Neural progenitor cell (in vitro differentiated cells): ENCODE data around the gene DUS3L. TPM values are rescaled to one million over a fixed set of nuclear protein-coding genes. Genes with fewer than 3 reads are reported as not detected.

Source experiments
- DNase-seq: peaks from one replicate; pipeline ENCODE4 v3.0.0-alpha.2; 2016; ENCODE audit warnings: low spot score
- H2AFZ ChIP-seq: fragments of 200-600 bp; sonication (generic); replicated peaks from 2 replicates; pipeline ENCODE4 v1.6.1; 2016; ENCODE audit warnings: antibody characterized with exemption
- H3F3A ChIP-seq: fragments of 200-600 bp; sonication (generic); 2 replicates; pipeline ENCODE4 v1.6.1; 2016; ENCODE audit warnings: antibody characterized with exemption, low read depth
- H3K27ac ChIP-seq: fragments of 200-600 bp; sonication (generic); 2 replicates; pipeline ENCODE4 v1.5.1; 2016; ENCODE audit warnings: mild to moderate bottlenecking
- H3K27me3 ChIP-seq: fragments of 200-600 bp; sonication (generic); 2 replicates; pipeline ENCODE4 v1.6.1; 2016; ENCODE audit warnings: mild to moderate bottlenecking, moderate library complexity
- H3K36me3 ChIP-seq: fragments of 200-600 bp; sonication (generic); 2 replicates; pipeline ENCODE4 v1.5.1; 2016
- H3K4me1 ChIP-seq: fragments of 200-600 bp; sonication (generic); 2 replicates; pipeline ENCODE4 v1.6.1; 2016; ENCODE audit warnings: mixed run types
- H3K4me2 ChIP-seq: fragments of 200-600 bp; sonication (generic); 2 replicates; pipeline ENCODE4 v1.6.1; 2016
- H3K4me3 ChIP-seq: fragments of 200-600 bp; sonication (generic); 2 replicates; pipeline ENCODE4 v1.5.1; 2016
- H3K79me2 ChIP-seq: fragments of 200-600 bp; sonication (generic); 2 replicates; pipeline ENCODE4 v1.6.1; 2016; ENCODE audit warnings: low read depth
- H3K9ac ChIP-seq: fragments of 200-600 bp; sonication (generic); 2 replicates; pipeline ENCODE4 v1.6.1; 2016
- H3K9me3 ChIP-seq: fragments of 200-600 bp; sonication (generic); 2 replicates; pipeline ENCODE4 v1.5.1; 2016; ENCODE audit warnings: low read depth
- H4K20me1 ChIP-seq: fragments of 200-600 bp; sonication (generic); 2 replicates; pipeline ENCODE4 v1.6.1; 2016; ENCODE audit warnings: low read depth
- H3K27ac Mint-ChIP-seq: 3 replicates; pipeline ENCODE4 v1.8.0; 2021; ENCODE audit warnings: mixed read lengths
- H3K27me3 Mint-ChIP-seq: 2 replicates; pipeline ENCODE4 v1.8.0; 2022; ENCODE audit warnings: low read depth, mild to moderate bottlenecking, inconsistent platforms, moderate library complexity, mixed read lengths; ENCODE audit not compliant: insufficient read depth
- H3K36me3 Mint-ChIP-seq: 3 replicates; pipeline ENCODE4 v1.8.0; 2021; ENCODE audit warnings: mixed read lengths
- H3K4me1 Mint-ChIP-seq: 3 replicates; pipeline ENCODE4 v1.8.0; 2021; ENCODE audit warnings: mixed read lengths
- H3K4me3 Mint-ChIP-seq: 3 replicates; pipeline ENCODE4 v1.8.0; 2021; ENCODE audit warnings: mild to moderate bottlenecking, moderate library complexity, mixed read lengths
- H3K9me3 Mint-ChIP-seq: 3 replicates; pipeline ENCODE4 v1.8.0; 2020; ENCODE audit warnings: mixed read lengths
- CTCF ChIP-seq: fragments of 200-600 bp; sonication (generic); IDR thresholded peaks from 2 replicates; pipeline ENCODE4 v1.5.1; 2017; ENCODE audit warnings: antibody characterized with exemption, mild to moderate bottlenecking
- EZH2 ChIP-seq: fragments of 200-600 bp; sonication (generic); IDR thresholded peaks from 2 replicates; pipeline ENCODE4 v1.6.1; 2017; ENCODE audit warnings: antibody characterized with exemption, mild to moderate bottlenecking, moderate library complexity
- EZH2phosphoT487 ChIP-seq: fragments of 200-600 bp; sonication (generic); IDR thresholded peaks from 2 replicates; pipeline ENCODE4 v1.6.1; 2017; ENCODE audit warnings: antibody characterized with exemption
- total RNA-seq: library from RNA; depleted of rRNA; stranded (reverse); fragments of >200 nt; gene quantifications from 2 replicates; pipeline ENCODE4 v1.2.3, GENCODE V29; 2015; ENCODE audit warnings: low replicate concordance

The DUS3L gene
- total RNA-seq, 1 donor from 2014 or later = 20.7 TPM

GRCh38 chr19:5838353-5839064, 47.5 kb upstream of the DUS3L start:
- H3K27ac Mint-ChIP-seq = no peak overlapping the region
- no peaks in the 10 kb centered on the region for H3K4me1 Mint-ChIP-seq

GRCh38 chr19:5837761-5838352, 46.9 kb upstream of the DUS3L start:
- peaks cover 19% of the 10 kb centered on the region for H3K27me3 ChIP-seq
- H3K4me3 ChIP-seq = no peak overlapping the region
- peaks cover 5% of the 10 kb centered on the region for H3K27me3 Mint-ChIP-seq
- no peak overlapping the region for H3K27ac ChIP-seq
- no peaks in the 10 kb centered on the region for H3K9me3 Mint-ChIP-seq
- no peak overlapping the region for H3K27ac Mint-ChIP-seq
- H2AFZ ChIP-seq = no peak overlapping the region
- H3K4me1 ChIP-seq = no peaks in the 10 kb centered on the region
- no peaks in the 10 kb centered on the region for H3K9me3 ChIP-seq
- no peaks in the 10 kb centered on the region for H3K36me3 Mint-ChIP-seq
- H3K4me1 Mint-ChIP-seq = no peaks in the 10 kb centered on the region
- TF ChIP-seq EZH2phosphoT487 (no peak), EZH2 (no peak), CTCF (no peak)
- DNase-seq = no peak
- no peaks in the 10 kb centered on the region for H3F3A ChIP-seq
- H3K36me3 ChIP-seq = no peaks in the 10 kb centered on the region
- H3K79me2 ChIP-seq = no peaks in the 10 kb centered on the region
- H3K9ac ChIP-seq = no peak overlapping the region
- H3K4me2 ChIP-seq = no peak overlapping the region
- no peak overlapping the region for H3K4me3 Mint-ChIP-seq
- H4K20me1 ChIP-seq = no peaks in the 10 kb centered on the region

More at GRCh38 chr19:5838353-5839064, 47.5 kb upstream of the DUS3L start:
- no peaks in the 10 kb centered on the region for H3K79me2 ChIP-seq
- Mint-ChIP-seq H3K4me3 (no peak overlapping the region), H3K27me3 (peaks cover 9% of the 10 kb centered on the region), H3K36me3 (no peaks in the 10 kb centered on the region), H3K9me3 (no peaks in the 10 kb centered on the region)
- H3K27me3 ChIP-seq = peaks cover 19% of the 10 kb centered on the region
- TF ChIP-seq EZH2phosphoT487 = no peak
- TF ChIP-seq CTCF = no peak
- TF ChIP-seq EZH2 = no peak
- no peak for DNase-seq
- H2AFZ ChIP-seq = no peak overlapping the region
- H3F3A ChIP-seq = no peaks in the 10 kb centered on the region
- no peaks in the 10 kb centered on the region for H3K36me3 ChIP-seq
- H3K9ac ChIP-seq = no peak overlapping the region
- no peak overlapping the region for H3K27ac ChIP-seq
- no peak overlapping the region for H3K4me2 ChIP-seq
- no peaks in the 10 kb centered on the region for H3K9me3 ChIP-seq
- no peak overlapping the region for H3K4me3 ChIP-seq
- no peaks in the 10 kb centered on the region for H3K4me1 ChIP-seq
- H4K20me1 ChIP-seq = no peaks in the 10 kb centered on the region

- H3K36me3 ChIP-seq = no peaks in the 10 kb centered on the region
- H3K9me3 Mint-ChIP-seq = no peaks in the 10 kb centered on the region
- no peak overlapping the region for H3K27ac ChIP-seq
- no peak overlapping the region for H3K4me3 ChIP-seq
- TF ChIP-seq CTCF = no peak
- no peak for TF ChIP-seq EZH2
- no peak for TF ChIP-seq EZH2phosphoT487
- H3F3A ChIP-seq = peaks cover 7% of the 10 kb centered on the region
- no peaks in the 10 kb centered on the region for H3K79me2 ChIP-seq
- H3K9ac ChIP-seq = no peak overlapping the region
- no peak overlapping the region for H3K27ac Mint-ChIP-seq
- H3K4me3 Mint-ChIP-seq = no peak overlapping the region
- no peaks in the 10 kb centered on the region for H3K4me1 ChIP-seq
- peaks cover 19% of the 10 kb centered on the region for H3K27me3 ChIP-seq
- no peaks in the 10 kb centered on the region for H4K20me1 ChIP-seq
- H3K9me3 ChIP-seq = no peaks in the 10 kb centered on the region
- no peak overlapping the region for H3K4me2 ChIP-seq
- no peaks in the 10 kb centered on the region for H3K36me3 Mint-ChIP-seq
- H3K4me1 Mint-ChIP-seq = peaks cover 9% of the 10 kb centered on the region
- no peak overlapping the region for H2AFZ ChIP-seq
- peaks cover 6% of the 10 kb centered on the region for H3K27me3 Mint-ChIP-seq
- DNase-seq = no peak
These were observed 41.7 kb upstream of the DUS3L start for GRCh38 chr19:5832527-5833216.
